ENCODE measurements around the gene KCNJ2. TPM values are rescaled to one million over a fixed set of nuclear protein-coding genes. Genes with fewer than 3 reads are reported as not detected.

The KCNJ2 gene
- polyA plus RNA-seq, 1 donor from 2014 or later = 2.3 TPM

DNA sequence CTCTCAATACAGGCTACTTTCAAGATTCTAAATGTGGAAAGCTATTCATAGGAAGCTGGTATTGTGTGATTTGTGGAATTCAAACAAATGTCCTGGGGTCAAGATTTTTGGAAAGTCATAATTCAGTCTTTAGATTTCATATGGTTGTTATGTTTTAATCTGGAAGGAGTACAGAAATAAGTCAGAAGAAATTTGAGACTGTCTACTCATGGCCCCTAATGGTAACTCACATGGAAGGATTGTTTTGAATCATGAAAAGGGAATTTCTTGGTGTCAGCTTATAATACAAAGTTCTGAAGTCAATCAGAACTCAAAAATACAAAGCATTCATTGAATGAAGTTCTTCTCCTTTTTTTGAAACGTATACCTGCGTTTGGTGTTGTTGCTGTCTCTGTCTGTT is 3.1 kb downstream of the KCNJ2 start:
- no peak for TF ChIP-seq EP300 (conservative IDR thresholded peaks at IDR 0.05; ENCODE audit: poor library complexity, severe bottlenecking)
- TF ChIP-seq MXI1 (conservative IDR thresholded peaks at IDR 0.05; ENCODE audit: poor library complexity, severe bottlenecking) = no peak
- TF ChIP-seq POLR2AphosphoS5 (IDR thresholded peaks at IDR 0.05) = no peak
- no peak for TF ChIP-seq TAF1 (IDR thresholded peaks at IDR 0.05; ENCODE audit: low read depth)
- TF ChIP-seq SMC3 (conservative IDR thresholded peaks at IDR 0.05; ENCODE audit: poor library complexity) = no peak
- TF ChIP-seq, protein P1, sequence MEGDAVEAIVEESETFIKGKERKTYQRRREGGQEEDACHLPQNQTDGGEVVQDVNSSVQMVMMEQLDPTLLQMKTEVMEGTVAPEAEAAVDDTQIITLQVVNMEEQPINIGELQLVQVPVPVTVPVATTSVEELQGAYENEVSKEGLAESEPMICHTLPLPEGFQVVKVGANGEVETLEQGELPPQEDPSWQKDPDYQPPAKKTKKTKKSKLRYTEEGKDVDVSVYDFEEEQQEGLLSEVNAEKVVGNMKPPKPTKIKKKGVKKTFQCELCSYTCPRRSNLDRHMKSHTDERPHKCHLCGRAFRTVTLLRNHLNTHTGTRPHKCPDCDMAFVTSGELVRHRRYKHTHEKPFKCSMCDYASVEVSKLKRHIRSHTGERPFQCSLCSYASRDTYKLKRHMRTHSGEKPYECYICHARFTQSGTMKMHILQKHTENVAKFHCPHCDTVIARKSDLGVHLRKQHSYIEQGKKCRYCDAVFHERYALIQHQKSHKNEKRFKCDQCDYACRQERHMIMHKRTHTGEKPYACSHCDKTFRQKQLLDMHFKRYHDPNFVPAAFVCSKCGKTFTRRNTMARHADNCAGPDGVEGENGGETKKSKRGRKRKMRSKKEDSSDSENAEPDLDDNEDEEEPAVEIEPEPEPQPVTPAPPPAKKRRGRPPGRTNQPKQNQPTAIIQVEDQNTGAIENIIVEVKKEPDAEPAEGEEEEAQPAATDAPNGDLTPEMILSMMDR (IDR thresholded peaks at IDR 0.05; ENCODE audit: poor library complexity, severe bottlenecking) = no peak
- TF ChIP-seq EZH2 (IDR thresholded peaks at IDR 0.05; ENCODE audit: borderline replicate concordance, insufficient read depth, low read length, poor library complexity, severe bottlenecking) = no peak
- no peak for TF ChIP-seq RAD21 (conservative IDR thresholded peaks at IDR 0.05)
- TF ChIP-seq, protein P2, sequence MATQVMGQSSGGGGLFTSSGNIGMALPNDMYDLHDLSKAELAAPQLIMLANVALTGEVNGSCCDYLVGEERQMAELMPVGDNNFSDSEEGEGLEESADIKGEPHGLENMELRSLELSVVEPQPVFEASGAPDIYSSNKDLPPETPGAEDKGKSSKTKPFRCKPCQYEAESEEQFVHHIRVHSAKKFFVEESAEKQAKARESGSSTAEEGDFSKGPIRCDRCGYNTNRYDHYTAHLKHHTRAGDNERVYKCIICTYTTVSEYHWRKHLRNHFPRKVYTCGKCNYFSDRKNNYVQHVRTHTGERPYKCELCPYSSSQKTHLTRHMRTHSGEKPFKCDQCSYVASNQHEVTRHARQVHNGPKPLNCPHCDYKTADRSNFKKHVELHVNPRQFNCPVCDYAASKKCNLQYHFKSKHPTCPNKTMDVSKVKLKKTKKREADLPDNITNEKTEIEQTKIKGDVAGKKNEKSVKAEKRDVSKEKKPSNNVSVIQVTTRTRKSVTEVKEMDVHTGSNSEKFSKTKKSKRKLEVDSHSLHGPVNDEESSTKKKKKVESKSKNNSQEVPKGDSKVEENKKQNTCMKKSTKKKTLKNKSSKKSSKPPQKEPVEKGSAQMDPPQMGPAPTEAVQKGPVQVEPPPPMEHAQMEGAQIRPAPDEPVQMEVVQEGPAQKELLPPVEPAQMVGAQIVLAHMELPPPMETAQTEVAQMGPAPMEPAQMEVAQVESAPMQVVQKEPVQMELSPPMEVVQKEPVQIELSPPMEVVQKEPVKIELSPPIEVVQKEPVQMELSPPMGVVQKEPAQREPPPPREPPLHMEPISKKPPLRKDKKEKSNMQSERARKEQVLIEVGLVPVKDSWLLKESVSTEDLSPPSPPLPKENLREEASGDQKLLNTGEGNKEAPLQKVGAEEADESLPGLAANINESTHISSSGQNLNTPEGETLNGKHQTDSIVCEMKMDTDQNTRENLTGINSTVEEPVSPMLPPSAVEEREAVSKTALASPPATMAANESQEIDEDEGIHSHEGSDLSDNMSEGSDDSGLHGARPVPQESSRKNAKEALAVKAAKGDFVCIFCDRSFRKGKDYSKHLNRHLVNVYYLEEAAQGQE (IDR thresholded peaks at IDR 0.05; ENCODE audit: borderline replicate concordance) = no peak
- no peak overlapping the region for H3K27ac ChIP-seq (ENCODE audit: low read length)

DNA sequence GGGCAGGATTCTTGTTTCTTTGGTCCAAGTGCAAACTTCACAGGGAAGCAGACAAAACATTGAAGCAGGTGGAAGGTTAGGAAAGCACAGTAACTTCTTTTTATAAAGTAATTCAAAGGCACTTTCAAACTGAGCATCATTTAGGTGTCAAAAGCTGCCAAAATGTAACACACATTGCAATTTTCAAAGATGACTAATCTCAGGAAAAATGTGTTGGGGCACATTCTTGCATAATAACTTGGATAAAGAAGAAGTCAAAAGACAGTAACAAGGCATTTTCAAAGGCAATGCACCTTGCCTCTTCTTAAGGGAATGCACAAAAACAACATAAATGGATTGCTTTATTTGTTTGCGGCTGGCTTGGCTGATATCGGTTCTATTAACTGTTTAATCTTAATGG is 3.6 kb downstream of the KCNJ2 start:
- Histone ChIP-seq H3K79me2 (replicated peaks; ENCODE audit: insufficient read depth, low read length) (peaks cover 7% of the 10 kb centered on the region), H3K36me3 (ENCODE audit: insufficient read depth, low read length) (peaks cover 10% of the 10 kb centered on the region), H3K4me3 (ENCODE audit: low read length) (peak overlapping the region; percentile 47), H3K9me2 (ENCODE audit: insufficient read depth, low read length) (no peaks in the 10 kb centered on the region), H3K4me2 (ENCODE audit: low read length) (peak overlapping the region; percentile 61), H3K9me3 (ENCODE audit: low read length) (no peaks in the 10 kb centered on the region), H4K20me1 (ENCODE audit: insufficient read depth) (no peaks in the 10 kb centered on the region), H3K27ac (ENCODE audit: low read length) (no peak overlapping the region), H3K27me3 (ENCODE audit: insufficient read depth, low read depth, low read length) (peaks cover 15% of the 10 kb centered on the region), H3K9ac (ENCODE audit: low read length) (no peak overlapping the region), H3F3A (ENCODE audit: insufficient read depth, low read length, poor library complexity, severe bottlenecking) (no peaks in the 10 kb centered on the region), H2AFZ (ENCODE audit: low read depth, low read length) (no peak overlapping the region)
- TF ChIP-seq, protein P1 (IDR thresholded peaks at IDR 0.05; ENCODE audit: poor library complexity, severe bottlenecking) = no peak
- TF ChIP-seq SMC3 (conservative IDR thresholded peaks at IDR 0.05; ENCODE audit: poor library complexity) (no peak), MXI1 (conservative IDR thresholded peaks at IDR 0.05; ENCODE audit: poor library complexity, severe bottlenecking) (no peak), RAD21 (conservative IDR thresholded peaks at IDR 0.05) (no peak), EP300 (conservative IDR thresholded peaks at IDR 0.05; ENCODE audit: poor library complexity, severe bottlenecking) (no peak), TAF1 (IDR thresholded peaks at IDR 0.05; ENCODE audit: low read depth) (no peak), POLR2AphosphoS5 (IDR thresholded peaks at IDR 0.05) (no peak), EZH2 (IDR thresholded peaks at IDR 0.05; ENCODE audit: borderline replicate concordance, insufficient read depth, low read length, poor library complexity, severe bottlenecking) (no peak)
- TF ChIP-seq, protein P2 (IDR thresholded peaks at IDR 0.05; ENCODE audit: borderline replicate concordance) = no peak

More for the DNA sequence above, 3.1 kb downstream of the KCNJ2 start:
- H3K9ac ChIP-seq (ENCODE audit: low read length) = no peak overlapping the region
- H2AFZ ChIP-seq (ENCODE audit: low read depth, low read length) = no peak overlapping the region
- H4K20me1 ChIP-seq (ENCODE audit: insufficient read depth) = no peaks in the 10 kb centered on the region
- H3K27me3 ChIP-seq (ENCODE audit: insufficient read depth, low read depth, low read length) = peaks cover 19% of the 10 kb centered on the region
- no peak overlapping the region for H3K4me3 ChIP-seq (ENCODE audit: low read length)
- peaks cover 10% of the 10 kb centered on the region for H3K36me3 ChIP-seq (ENCODE audit: insufficient read depth, low read length)
- no peak overlapping the region for H3K4me2 ChIP-seq (ENCODE audit: low read length)
- no peaks in the 10 kb centered on the region for H3K9me3 ChIP-seq (ENCODE audit: low read length)
- H3K9me2 ChIP-seq (ENCODE audit: insufficient read depth, low read length) = no peaks in the 10 kb centered on the region
- no peaks in the 10 kb centered on the region for H3F3A ChIP-seq (ENCODE audit: insufficient read depth, low read length, poor library complexity, severe bottlenecking)
- H3K79me2 ChIP-seq (replicated peaks; ENCODE audit: insufficient read depth, low read length) = peaks cover 7% of the 10 kb centered on the region
